HG02798 (cell line): ENCODE results near the gene CSNK1G1.

Experiments
- ATAC-seq: cut with Tn5 transposase; IDR thresholded peaks from one replicate; pipeline ENCODE4 v1.9.1; 2021; ENCODE audit warnings: mild to moderate bottlenecking; ENCODE audit not compliant: unreplicated experiment, poor library complexity

The CSNK1G1 gene

GRCh38 chr15:64211696-64212095 is 144.3 kb downstream of the CSNK1G1 start:
- no peak for ATAC-seq

- no peak for ATAC-seq
Measured at GRCh38 chr15:64210371-64210770, 145.6 kb downstream of the CSNK1G1 start.

GRCh38 chr15:64209680-64210334 is 146.2 kb downstream of the CSNK1G1 start:
- no peak for ATAC-seq

GRCh38 chr15:64205202-64205601 is 150.8 kb downstream of the CSNK1G1 start:
- no peak for ATAC-seq

GRCh38 chr15:64197425-64197824 is 158.5 kb downstream of the CSNK1G1 start:
- ATAC-seq, result no peak

- no peak for ATAC-seq
Measured at GRCh38 chr15:64193971-64194370, 162.0 kb downstream of the CSNK1G1 start.

- ATAC-seq, result no peak
Measured at GRCh38 chr15:64191971-64192830, 163.8 kb downstream of the CSNK1G1 start.

- ATAC-seq, result no peak
Measured at GRCh38 chr15:64187396-64188191, 168.4 kb downstream of the CSNK1G1 start.

- no peak for ATAC-seq
Measured at GRCh38 chr15:64185146-64185911, 170.6 kb downstream of the CSNK1G1 start.

- ATAC-seq, result no peak
Measured at GRCh38 chr15:64182859-64183370, 173.1 kb downstream of the CSNK1G1 start.

GRCh38 chr15:64180235-64180824 is 175.6 kb downstream of the CSNK1G1 start:
- ATAC-seq, result peak; percentile 76

GRCh38 chr15:64166102-64166890 is 189.7 kb downstream of the CSNK1G1 start:
- no peak for ATAC-seq

GRCh38 chr15:64164436-64164835 is 191.5 kb downstream of the CSNK1G1 start:
- ATAC-seq, result no peak

- ATAC-seq, result peak; percentile 1
Measured at GRCh38 chr15:64163659-64164362, 192.2 kb downstream of the CSNK1G1 start.

- peak; percentile 95 for ATAC-seq
Measured at GRCh38 chr15:64162869-64163658, 192.9 kb downstream of the CSNK1G1 start, which contains the start of gene PPIB. TSS of gene PPIB (minus strand) at chr15:64163022. CDS start at chr15:64162986, 36 bp downstream.

GRCh38 chr15:64162478-64162868 is 193.5 kb downstream of the CSNK1G1 start:
- peak; percentile 15 for ATAC-seq
